GM23338 (cell line): ENCODE measurements around the gene HDAC9. TPM values are rescaled to one million over a fixed set of nuclear protein-coding genes. Genes with fewer than 3 reads are reported as not detected.
"Not testable (repeated sequence)": the region's sequence is repeated elsewhere in the genome, so short reads cannot be mapped to it uniquely, and the experiment has no call there.

ENCODE experiments used
- ATAC-seq: fragments of 200-7000 bp; cut with Tn5 transposase; 3 replicates; pipeline ENCODE4 v1.9.1; 2020
- DNase-seq: peaks from one replicate; pipeline ENCODE4 v3.0.0-alpha.2; 2015; ENCODE audit warnings: low spot score
- H2AFZ ChIP-seq: fragments of 200-600 bp; sonication (generic); 2 replicates; pipeline ENCODE4 v1.8.0; 2016; ENCODE audit warnings: antibody characterized with exemption, mild to moderate bottlenecking, moderate library complexity
- H3F3A ChIP-seq: fragments of 200-600 bp; sonication (generic); replicated peaks from 2 replicates; pipeline ENCODE4 v1.8.0; 2017; ENCODE audit warnings: antibody characterized with exemption, mixed run types, low read depth
- H3K27ac ChIP-seq: fragments of 200-600 bp; sonication (generic); 2 replicates; pipeline ENCODE4 v1.6.1; 2016; ENCODE audit warnings: low read depth
- H3K27me3 ChIP-seq: fragments of 200-600 bp; sonication (generic); 2 replicates; pipeline ENCODE4 v1.8.0; 2016; ENCODE audit warnings: mild to moderate bottlenecking, mixed run types, moderate library complexity; ENCODE audit not compliant: insufficient read depth
- H3K36me3 ChIP-seq: fragments of 200-600 bp; sonication (generic); 2 replicates; pipeline ENCODE4 v1.8.0; 2016; ENCODE audit warnings: mild to moderate bottlenecking; ENCODE audit not compliant: insufficient read depth
- H3K4me1 ChIP-seq: fragments of 200-600 bp; sonication (generic); 2 replicates; pipeline ENCODE4 v1.8.0; 2016; ENCODE audit warnings: mild to moderate bottlenecking, moderate library complexity; ENCODE audit not compliant: insufficient read depth
- H3K4me2 ChIP-seq: fragments of 200-600 bp; sonication (generic); 2 replicates; pipeline ENCODE4 v1.7.1; 2017; ENCODE audit warnings: mixed run types
- H3K4me3 ChIP-seq: fragments of 200-600 bp; sonication (generic); 2 replicates; pipeline ENCODE4 v1.6.1; 2016; ENCODE audit warnings: mixed run types
- H3K79me2 ChIP-seq: fragments of 200-600 bp; sonication (generic); replicated peaks from 2 replicates; pipeline ENCODE4 v1.8.0; 2017; ENCODE audit warnings: mild to moderate bottlenecking; ENCODE audit not compliant: insufficient read depth
- H3K9me2 ChIP-seq: fragments of 200-600 bp; sonication (generic); 2 replicates; pipeline ENCODE4 v1.8.0; 2017; ENCODE audit not compliant: insufficient read depth
- H4K20me1 ChIP-seq: fragments of 200-600 bp; sonication (generic); replicated peaks from 2 replicates; pipeline ENCODE4 v1.8.0; 2017; ENCODE audit warnings: mild to moderate bottlenecking; ENCODE audit not compliant: insufficient read depth
- H3K27ac Mint-ChIP-seq: 2 replicates; pipeline ENCODE4 v1.8.0; 2020; ENCODE audit warnings: inconsistent platforms, mild to moderate bottlenecking, moderate library complexity, mixed read lengths
- H3K27me3 Mint-ChIP-seq: 3 replicates; pipeline ENCODE4 v1.8.0; 2022; ENCODE audit warnings: low read depth, mild to moderate bottlenecking, moderate library complexity, mixed read lengths, inconsistent platforms; ENCODE audit not compliant: insufficient read depth, poor library complexity
- H3K36me3 Mint-ChIP-seq: 3 replicates; pipeline ENCODE4 v1.8.0; 2021; ENCODE audit warnings: low read depth, mild to moderate bottlenecking, inconsistent platforms, moderate library complexity, mixed read lengths
- H3K4me1 Mint-ChIP-seq: 3 replicates; pipeline ENCODE4 v1.8.0; 2020; ENCODE audit warnings: mild to moderate bottlenecking, inconsistent platforms, mixed read lengths
- H3K4me3 Mint-ChIP-seq: 3 replicates; pipeline ENCODE4 v1.8.0; 2021; ENCODE audit warnings: moderate library complexity, mild to moderate bottlenecking, inconsistent platforms, mixed read lengths
- H3K9me3 Mint-ChIP-seq: 3 replicates; pipeline ENCODE4 v1.8.0; 2020; ENCODE audit warnings: moderate library complexity, mild to moderate bottlenecking, inconsistent platforms, mixed read lengths
- CREB1 ChIP-seq: fragments of 250-450 bp; sonication (Bioruptor Pico); IDR thresholded peaks from 2 replicates; pipeline ENCODE4 v1.5.0; 2020; ENCODE audit warnings: low read depth, mild to moderate bottlenecking, moderate library complexity
- EZH2 ChIP-seq: fragments of 200-600 bp; sonication (generic); IDR thresholded peaks from one replicate; pipeline ENCODE4 v1.8.0; 2017; ENCODE audit warnings: antibody characterized with exemption, mild to moderate bottlenecking, low read depth; ENCODE audit not compliant: unreplicated experiment
- EZH2phosphoT487 ChIP-seq: fragments of 200-600 bp; sonication (generic); IDR thresholded peaks from one replicate; pipeline ENCODE4 v1.8.1; 2018; ENCODE audit warnings: antibody characterized with exemption; ENCODE audit not compliant: unreplicated experiment
- JUNB ChIP-seq: IDR thresholded peaks from one replicate; pipeline ENCODE4 v1.6.1; 2016; ENCODE audit warnings: antibody characterized with exemption; ENCODE audit not compliant: unreplicated experiment
- NANOG ChIP-seq: IDR thresholded peaks from 2 replicates; pipeline ENCODE4 v1.6.1; 2016; ENCODE audit warnings: antibody characterized with exemption, borderline replicate concordance
- POLR2AphosphoS5 ChIP-seq: IDR thresholded peaks from 2 replicates; pipeline ENCODE4 v1.6.1; 2016; ENCODE audit warnings: antibody characterized with exemption, low read depth
- STAT1 ChIP-seq: IDR thresholded peaks from one replicate; pipeline ENCODE4 v1.6.1; 2016; ENCODE audit warnings: antibody characterized with exemption; ENCODE audit not compliant: unreplicated experiment
- ZNF114 ChIP-seq: fragments of 250-450 bp; sonication (Bioruptor Pico); IDR thresholded peaks from 2 replicates; pipeline ENCODE4 v1.5.0; 2020; ENCODE audit warnings: mild to moderate bottlenecking, moderate library complexity
- ZNF331 ChIP-seq: fragments of 250-450 bp; sonication (Bioruptor Pico); IDR thresholded peaks from 2 replicates; pipeline ENCODE4 v1.5.0; 2020; ENCODE audit warnings: low read depth, mild to moderate bottlenecking, moderate library complexity
- polyA plus RNA-seq: library from polyadenylated mRNA; unstranded; fragments of >200 nt; fragmentation: Nextera tagmentation; extraction: Ambion mirVana; gene quantifications from 2 replicates; pipeline ENCODE4 v1.2.1, GENCODE V29; 2016
- total RNA-seq: library from RNA; depleted of rRNA; stranded (reverse); fragments of >200 nt; shearing (Covaris generic); gene quantifications from 2 replicates; pipeline ENCODE4 v1.2.3, GENCODE V29; 2014
- TF ChIP-seq, protein P1 (sequence below), 2 experiments: fragments of 200-600 bp in 1 of 2; sonication (generic) in 1 of 2; conservative IDR thresholded peaks; 2 replicates each; pipeline versions ENCODE4 v1.5.1 to v1.6.1; 2016 to 2017; ENCODE audit warnings: antibody characterized with exemption in 2 of 2, low read depth in 2 of 2, mild to moderate bottlenecking in 2 of 2, moderate library complexity in 1 of 2
- TF ChIP-seq, protein P2 (sequence below): IDR thresholded peaks from 2 replicates; pipeline ENCODE4 v1.6.1; 2016; ENCODE audit warnings: antibody characterized with exemption
- TF ChIP-seq, protein P3 (sequence below): IDR thresholded peaks from one replicate; pipeline ENCODE4 v1.6.1; 2018; ENCODE audit warnings: antibody characterized with exemption; ENCODE audit not compliant: unreplicated experiment

Gene HDAC9
- total and polyA plus RNA-seq, 2 experiments from 2014 or later: 8.3 to 18.5 TPM

DNA sequence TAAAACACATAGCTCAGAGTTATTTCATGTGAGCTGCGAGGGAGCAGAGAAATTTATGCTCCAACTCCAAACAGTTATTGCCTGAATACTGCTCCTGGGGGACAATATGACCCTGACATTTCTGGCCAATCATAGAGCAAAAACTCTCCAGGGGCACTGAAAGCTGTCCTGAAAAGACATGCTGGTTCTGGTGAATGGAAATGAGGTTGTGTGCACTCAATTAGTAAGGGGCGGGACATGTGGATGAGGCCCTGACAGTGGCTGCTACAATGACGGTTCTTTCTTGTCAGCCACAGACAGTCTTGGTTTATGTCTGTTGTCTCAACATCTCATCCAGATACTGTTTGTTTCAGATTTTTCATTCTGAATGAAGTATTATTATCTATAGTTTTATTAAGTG lies 470.1 kb downstream of the HDAC9 start (continued):
- TF ChIP-seq, protein P1, sequence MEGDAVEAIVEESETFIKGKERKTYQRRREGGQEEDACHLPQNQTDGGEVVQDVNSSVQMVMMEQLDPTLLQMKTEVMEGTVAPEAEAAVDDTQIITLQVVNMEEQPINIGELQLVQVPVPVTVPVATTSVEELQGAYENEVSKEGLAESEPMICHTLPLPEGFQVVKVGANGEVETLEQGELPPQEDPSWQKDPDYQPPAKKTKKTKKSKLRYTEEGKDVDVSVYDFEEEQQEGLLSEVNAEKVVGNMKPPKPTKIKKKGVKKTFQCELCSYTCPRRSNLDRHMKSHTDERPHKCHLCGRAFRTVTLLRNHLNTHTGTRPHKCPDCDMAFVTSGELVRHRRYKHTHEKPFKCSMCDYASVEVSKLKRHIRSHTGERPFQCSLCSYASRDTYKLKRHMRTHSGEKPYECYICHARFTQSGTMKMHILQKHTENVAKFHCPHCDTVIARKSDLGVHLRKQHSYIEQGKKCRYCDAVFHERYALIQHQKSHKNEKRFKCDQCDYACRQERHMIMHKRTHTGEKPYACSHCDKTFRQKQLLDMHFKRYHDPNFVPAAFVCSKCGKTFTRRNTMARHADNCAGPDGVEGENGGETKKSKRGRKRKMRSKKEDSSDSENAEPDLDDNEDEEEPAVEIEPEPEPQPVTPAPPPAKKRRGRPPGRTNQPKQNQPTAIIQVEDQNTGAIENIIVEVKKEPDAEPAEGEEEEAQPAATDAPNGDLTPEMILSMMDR (conservative IDR thresholded peaks at IDR 0.05; ENCODE audit: low read depth in 2 of 2): no peak
- TF ChIP-seq POLR2AphosphoS5 (no peak), ZNF331 (no peak), NANOG (no peak), EZH2phosphoT487 (no peak), EZH2 (no peak), CREB1 (no peak)
- TF ChIP-seq, protein P2, sequence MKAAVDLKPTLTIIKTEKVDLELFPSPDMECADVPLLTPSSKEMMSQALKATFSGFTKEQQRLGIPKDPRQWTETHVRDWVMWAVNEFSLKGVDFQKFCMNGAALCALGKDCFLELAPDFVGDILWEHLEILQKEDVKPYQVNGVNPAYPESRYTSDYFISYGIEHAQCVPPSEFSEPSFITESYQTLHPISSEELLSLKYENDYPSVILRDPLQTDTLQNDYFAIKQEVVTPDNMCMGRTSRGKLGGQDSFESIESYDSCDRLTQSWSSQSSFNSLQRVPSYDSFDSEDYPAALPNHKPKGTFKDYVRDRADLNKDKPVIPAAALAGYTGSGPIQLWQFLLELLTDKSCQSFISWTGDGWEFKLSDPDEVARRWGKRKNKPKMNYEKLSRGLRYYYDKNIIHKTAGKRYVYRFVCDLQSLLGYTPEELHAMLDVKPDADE: no peak

DNA sequence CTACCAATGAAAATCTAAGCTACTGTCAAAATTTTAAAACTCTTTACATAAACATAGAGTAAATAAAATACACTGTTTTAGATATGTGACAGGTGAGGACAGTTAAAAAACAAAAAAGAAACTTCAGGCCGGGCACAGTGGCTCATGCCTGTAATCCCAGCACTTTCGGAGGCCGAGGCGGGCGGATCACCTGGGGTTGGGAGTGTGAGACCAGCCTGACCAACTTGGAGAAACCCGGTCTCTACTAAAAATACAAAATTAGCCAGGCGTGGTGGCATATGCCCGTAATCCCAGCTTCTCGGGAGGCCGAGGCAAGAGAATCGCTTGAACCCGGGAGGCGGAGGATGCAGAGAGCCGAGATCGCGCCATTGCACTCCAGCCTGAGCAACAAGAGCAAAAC lies 472.2 kb downstream of the HDAC9 start:
- H2AFZ ChIP-seq, H3K4me3 ChIP-seq, DNase-seq, H3F3A ChIP-seq, H3K9me2 ChIP-seq, ATAC-seq, H3K27me3 ChIP-seq, H3K79me2 ChIP-seq, H3K4me1 ChIP-seq, H3K27me3 Mint-ChIP-seq, H3K27ac ChIP-seq, H3K4me1 Mint-ChIP-seq, H4K20me1 ChIP-seq, H3K4me2 ChIP-seq, H3K36me3 Mint-ChIP-seq, H3K27ac Mint-ChIP-seq, H3K4me3 Mint-ChIP-seq, H3K9me3 Mint-ChIP-seq, H3K36me3 ChIP-seq: not testable (repeated sequence)

- Histone ChIP-seq H3K4me1 (no peaks in the 10 kb centered on the region), H3K9me2 (no peaks in the 10 kb centered on the region), H3K36me3 (no peaks in the 10 kb centered on the region), H3K4me3 (no peak overlapping the region), H3K27me3 (no peaks in the 10 kb centered on the region), H3K79me2 (no peaks in the 10 kb centered on the region), H2AFZ (no peak overlapping the region), H3K4me2 (no peak overlapping the region), H4K20me1 (no peaks in the 10 kb centered on the region), H3K27ac (no peak overlapping the region), H3F3A (no peaks in the 10 kb centered on the region)
- Mint-ChIP-seq H3K9me3 (no peaks in the 10 kb centered on the region), H3K36me3 (no peaks in the 10 kb centered on the region), H3K27me3 (no peaks in the 10 kb centered on the region), H3K4me3 (no peak overlapping the region), H3K27ac (no peak overlapping the region), H3K4me1 (no peaks in the 10 kb centered on the region)
- no peak for DNase-seq
- no peak for ATAC-seq
- TF ChIP-seq ZNF331: no peak
- no peak for TF ChIP-seq NANOG
- TF ChIP-seq, protein P2: no peak
- TF ChIP-seq CREB1: no peak
- TF ChIP-seq POLR2AphosphoS5: no peak
- no peak for TF ChIP-seq EZH2phosphoT487
- TF ChIP-seq, protein P1 (conservative IDR thresholded peaks at IDR 0.05; ENCODE audit: low read depth in 2 of 2): no peak
- TF ChIP-seq JUNB: no peak
- TF ChIP-seq STAT1: no peak
- no peak for TF ChIP-seq ZNF114 (CRISPR knock-in tag)
- TF ChIP-seq, protein P3, sequence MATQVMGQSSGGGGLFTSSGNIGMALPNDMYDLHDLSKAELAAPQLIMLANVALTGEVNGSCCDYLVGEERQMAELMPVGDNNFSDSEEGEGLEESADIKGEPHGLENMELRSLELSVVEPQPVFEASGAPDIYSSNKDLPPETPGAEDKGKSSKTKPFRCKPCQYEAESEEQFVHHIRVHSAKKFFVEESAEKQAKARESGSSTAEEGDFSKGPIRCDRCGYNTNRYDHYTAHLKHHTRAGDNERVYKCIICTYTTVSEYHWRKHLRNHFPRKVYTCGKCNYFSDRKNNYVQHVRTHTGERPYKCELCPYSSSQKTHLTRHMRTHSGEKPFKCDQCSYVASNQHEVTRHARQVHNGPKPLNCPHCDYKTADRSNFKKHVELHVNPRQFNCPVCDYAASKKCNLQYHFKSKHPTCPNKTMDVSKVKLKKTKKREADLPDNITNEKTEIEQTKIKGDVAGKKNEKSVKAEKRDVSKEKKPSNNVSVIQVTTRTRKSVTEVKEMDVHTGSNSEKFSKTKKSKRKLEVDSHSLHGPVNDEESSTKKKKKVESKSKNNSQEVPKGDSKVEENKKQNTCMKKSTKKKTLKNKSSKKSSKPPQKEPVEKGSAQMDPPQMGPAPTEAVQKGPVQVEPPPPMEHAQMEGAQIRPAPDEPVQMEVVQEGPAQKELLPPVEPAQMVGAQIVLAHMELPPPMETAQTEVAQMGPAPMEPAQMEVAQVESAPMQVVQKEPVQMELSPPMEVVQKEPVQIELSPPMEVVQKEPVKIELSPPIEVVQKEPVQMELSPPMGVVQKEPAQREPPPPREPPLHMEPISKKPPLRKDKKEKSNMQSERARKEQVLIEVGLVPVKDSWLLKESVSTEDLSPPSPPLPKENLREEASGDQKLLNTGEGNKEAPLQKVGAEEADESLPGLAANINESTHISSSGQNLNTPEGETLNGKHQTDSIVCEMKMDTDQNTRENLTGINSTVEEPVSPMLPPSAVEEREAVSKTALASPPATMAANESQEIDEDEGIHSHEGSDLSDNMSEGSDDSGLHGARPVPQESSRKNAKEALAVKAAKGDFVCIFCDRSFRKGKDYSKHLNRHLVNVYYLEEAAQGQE: no peak
These were observed 476.3 kb downstream of the HDAC9 start for GRCh38 chr7:18971839-18972238.
